ENCODE results near the gene LOXHD1.

LOXHD1 gene

GRCh38 chr18:46588971-46589660 lies 67.9 kb downstream of the LOXHD1 start:
- H3K4me3 ChIP-seq (ENCODE audit: low read length), result no peak overlapping the region
- no peak for DNase-seq (ENCODE audit: low read depth, low spot score)

DNA sequence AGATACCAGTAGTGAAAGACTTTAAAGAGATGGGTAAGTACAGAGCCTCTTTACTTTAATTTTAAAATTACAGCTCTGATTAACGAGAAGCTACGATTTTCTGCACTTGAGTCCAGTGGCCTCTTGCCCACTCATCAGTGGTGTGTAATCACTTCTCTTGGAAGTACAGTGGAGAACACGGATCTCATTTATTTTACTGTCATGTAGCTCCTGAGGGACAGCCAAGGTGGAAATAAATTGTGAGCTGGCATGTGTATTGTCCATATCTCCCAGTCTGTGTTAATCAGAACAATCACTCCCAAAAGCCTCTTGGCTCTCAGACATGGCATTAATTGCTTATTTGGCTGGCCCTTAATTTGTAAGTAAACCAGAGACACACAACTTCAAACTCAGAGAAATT lies 69.4 kb downstream of the LOXHD1 start:
- DNase-seq (ENCODE audit: low read depth, low spot score), result no peak
- H3K4me3 ChIP-seq (ENCODE audit: low read length), result no peak overlapping the region

GRCh38 chr18:46583711-46584110 lies 73.3 kb downstream of the LOXHD1 start:
- no peak overlapping the region for H3K4me3 ChIP-seq (ENCODE audit: low read length)
- DNase-seq (ENCODE audit: low read depth, low spot score), result no peak

GRCh38 chr18:46581648-46582047 lies 75.4 kb downstream of the LOXHD1 start:
- H3K4me3 ChIP-seq (ENCODE audit: low read length), result no peak overlapping the region
- DNase-seq (ENCODE audit: low read depth, low spot score), result no peak

DNA sequence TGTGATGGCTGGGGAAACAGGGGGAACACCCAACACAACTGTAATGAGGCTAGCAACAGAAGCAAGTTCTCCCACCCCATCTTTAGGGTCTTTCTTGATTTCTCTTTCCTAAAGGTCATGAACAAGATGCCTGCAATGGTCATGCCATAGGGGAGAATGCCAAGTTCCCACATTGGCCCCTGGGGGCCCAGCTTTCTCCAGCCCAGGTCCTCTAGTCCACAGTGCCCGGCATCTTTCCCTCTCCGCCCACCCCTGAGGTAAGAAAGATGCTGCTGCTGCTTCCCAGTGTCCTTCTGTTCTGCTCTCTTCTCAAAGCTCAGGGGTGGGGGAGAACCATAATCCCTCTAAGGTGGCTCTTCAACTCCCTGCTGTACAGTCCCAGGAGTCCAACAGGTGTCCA lies 78.0 kb downstream of the LOXHD1 start:
- no peak overlapping the region for H3K4me3 ChIP-seq (ENCODE audit: low read length)
- no peak for DNase-seq (ENCODE audit: low read depth, low spot score)

DNA sequence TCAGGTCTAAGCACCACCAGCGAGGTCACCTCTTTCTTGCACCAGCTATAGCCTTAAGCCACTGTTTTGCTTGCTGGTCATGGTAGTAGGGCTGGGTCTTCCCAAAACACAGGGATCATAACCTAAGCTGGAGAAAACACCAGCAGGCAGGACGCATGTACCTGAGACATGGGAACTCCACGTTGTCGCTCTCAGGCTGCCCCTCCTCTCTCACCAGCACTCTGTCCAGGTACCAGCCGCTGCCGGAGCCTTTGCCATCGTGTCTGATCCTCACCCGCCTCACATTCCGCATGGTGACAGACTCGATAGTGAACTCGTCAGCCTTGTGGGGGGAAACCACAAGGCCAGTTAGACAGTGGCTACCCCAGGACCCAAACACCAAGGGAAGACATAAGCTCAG lies 79.5 kb downstream of the LOXHD1 start:
- DNase-seq (ENCODE audit: low read depth, low spot score), result no peak
- H3K4me3 ChIP-seq (ENCODE audit: low read length), result no peak overlapping the region

GRCh38 chr18:46575851-46576250 lies 81.2 kb downstream of the LOXHD1 start:
- no peak overlapping the region for H3K4me3 ChIP-seq (ENCODE audit: low read length)
- no peak for DNase-seq (ENCODE audit: low read depth, low spot score)

DNA sequence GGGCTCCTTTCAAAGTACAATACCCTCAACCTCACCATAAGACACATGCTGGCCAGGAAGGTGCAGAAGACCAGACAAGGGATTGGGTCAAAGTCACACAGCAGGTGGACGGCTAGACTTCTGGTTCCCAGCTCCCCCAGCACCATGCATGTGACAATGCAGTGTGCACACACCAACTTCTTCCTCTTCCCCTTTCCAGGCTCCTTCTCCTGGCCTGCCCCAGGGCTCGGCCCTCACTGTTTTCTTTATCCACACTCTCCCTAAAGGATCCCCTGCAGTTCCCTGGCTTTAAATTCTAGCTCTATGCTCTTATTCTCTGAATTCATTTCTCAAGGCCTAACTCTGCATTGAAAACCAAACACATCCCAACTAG lies 82.3 kb downstream of the LOXHD1 start:
- no peak for DNase-seq (ENCODE audit: low read depth, low spot score)
- H3K4me3 ChIP-seq (ENCODE audit: low read length), result no peak overlapping the region

DNA sequence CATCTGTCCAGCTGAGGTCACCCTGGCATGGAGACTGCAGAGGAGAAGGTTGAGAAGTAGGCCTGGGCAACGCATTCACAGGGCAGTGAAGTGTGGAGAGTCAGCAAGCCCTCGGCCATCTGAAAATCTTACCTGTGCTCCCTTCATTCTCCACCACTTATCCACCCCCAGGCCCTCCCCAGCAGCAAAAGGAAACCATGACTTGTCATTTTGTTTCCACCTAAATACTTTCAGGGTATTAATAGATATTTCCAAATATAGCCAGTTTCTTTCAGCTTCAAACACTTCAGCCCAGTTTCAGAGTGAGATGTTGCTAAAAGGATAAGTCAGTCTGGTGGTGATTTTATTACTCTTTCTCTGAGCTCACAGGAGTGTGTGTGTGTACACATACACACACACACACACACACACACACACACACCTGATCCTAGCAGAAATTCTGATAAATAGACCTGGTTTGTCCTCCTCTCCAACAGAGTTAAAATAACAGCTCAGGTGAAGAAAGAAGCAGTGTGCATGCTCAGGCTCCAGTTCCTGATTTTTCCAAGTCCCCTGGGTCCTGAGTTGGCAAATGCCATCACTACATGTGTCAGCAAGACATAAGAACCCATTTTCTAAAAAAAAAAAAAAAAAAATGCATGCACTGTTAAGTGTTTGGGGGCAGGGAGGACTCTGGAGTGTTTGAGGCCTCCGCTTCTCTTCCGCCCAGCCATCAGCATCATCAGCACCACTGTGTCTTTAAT lies 82.8 kb downstream of the LOXHD1 start:
- no peak for DNase-seq (ENCODE audit: low read depth, low spot score)

GRCh38 chr18:46573156-46573555 lies 83.9 kb downstream of the LOXHD1 start:
- no peak overlapping the region for H3K4me3 ChIP-seq (ENCODE audit: low read length)
- DNase-seq (ENCODE audit: low read depth, low spot score), result no peak

More for the DNA sequence above, 82.8 kb downstream of the LOXHD1 start:
- H3K4me3 ChIP-seq (ENCODE audit: low read length), result no peak overlapping the region

DNA sequence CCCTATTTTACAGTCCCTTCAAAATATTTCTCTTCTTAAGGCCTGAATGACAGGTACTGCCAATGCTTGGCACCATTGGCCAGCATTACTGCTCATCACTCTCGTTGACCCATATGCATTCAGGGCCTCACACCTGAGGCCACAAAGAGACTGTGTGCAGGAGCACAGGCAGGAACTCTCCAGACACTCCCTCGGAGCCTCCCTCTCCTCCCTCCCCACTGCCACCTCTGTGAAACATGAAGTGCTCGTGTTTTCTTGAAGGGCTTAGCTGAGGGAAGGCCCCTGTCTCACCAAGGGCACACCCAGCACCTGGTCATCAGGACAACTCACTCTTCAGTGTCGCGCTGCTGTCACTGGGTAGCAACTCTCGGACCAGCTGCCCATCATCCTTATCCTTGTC lies 85.3 kb downstream of the LOXHD1 start:
- DNase-seq (ENCODE audit: low read depth, low spot score), result no peak

DNA sequence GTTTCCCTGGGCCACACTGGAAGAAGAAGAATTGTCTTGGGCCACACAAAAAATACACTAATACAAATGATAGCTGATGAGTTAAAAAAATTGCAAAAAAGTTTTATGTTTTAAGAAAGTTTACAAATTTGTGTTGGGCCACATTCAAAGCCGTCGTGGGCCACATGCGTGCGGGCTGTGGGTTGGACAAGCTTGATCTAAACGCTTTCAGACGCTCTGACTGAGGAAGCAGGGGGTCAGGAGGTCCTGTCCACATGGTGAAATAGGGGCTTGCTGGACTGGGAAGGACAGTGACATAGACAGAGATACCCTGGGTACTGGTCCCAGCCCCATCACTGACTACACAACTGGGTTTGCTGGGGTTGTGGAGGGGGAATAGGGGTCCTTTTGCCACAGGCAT lies 86.4 kb downstream of the LOXHD1 start:
- H3K4me3 ChIP-seq (ENCODE audit: low read length), result no peak overlapping the region
- DNase-seq (ENCODE audit: low read depth, low spot score), result no peak

More for the DNA sequence above, 85.3 kb downstream of the LOXHD1 start:
- no peak overlapping the region for H3K4me3 ChIP-seq (ENCODE audit: low read length)

- no peak overlapping the region for H3K4me3 ChIP-seq (ENCODE audit: low read length)
- DNase-seq (ENCODE audit: low read depth, low spot score), result no peak
Observed at GRCh38 chr18:46570134-46570533, 86.9 kb downstream of the LOXHD1 start.

GRCh38 chr18:46569211-46569610 lies 87.8 kb downstream of the LOXHD1 start:
- no peak for DNase-seq (ENCODE audit: low read depth, low spot score)
- no peak overlapping the region for H3K4me3 ChIP-seq (ENCODE audit: low read length)

DNA sequence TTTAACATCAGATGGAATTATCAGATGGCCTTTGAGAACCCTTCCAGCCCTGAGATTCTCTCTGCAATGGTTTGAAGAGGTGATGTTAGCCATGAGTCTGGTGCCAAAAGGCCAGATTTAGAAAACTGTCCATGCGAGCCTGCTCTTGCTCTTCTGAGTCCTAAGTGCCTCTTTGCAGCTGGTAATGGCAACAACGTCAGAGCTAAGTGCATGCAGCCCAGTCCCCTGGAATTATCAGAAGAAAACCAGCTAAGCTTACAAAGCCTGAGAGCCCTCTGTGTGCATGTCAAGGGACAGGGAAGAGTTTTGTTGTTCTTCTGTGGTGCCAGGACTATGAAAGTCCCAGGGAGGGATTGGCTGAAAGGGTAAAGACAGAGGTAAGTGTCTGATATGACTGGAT lies 89.8 kb downstream of the LOXHD1 start:
- no peak for DNase-seq (ENCODE audit: low read depth, low spot score)

GRCh38 chr18:46566111-46566510 lies 90.9 kb downstream of the LOXHD1 start:
- DNase-seq (ENCODE audit: low read depth, low spot score), result no peak
- no peak overlapping the region for H3K4me3 ChIP-seq (ENCODE audit: low read length)

More for the DNA sequence above, 89.8 kb downstream of the LOXHD1 start:
- H3K4me3 ChIP-seq (ENCODE audit: low read length), result no peak overlapping the region

GRCh38 chr18:46565256-46565655 lies 91.8 kb downstream of the LOXHD1 start:
- DNase-seq (ENCODE audit: low read depth, low spot score), result no peak
- no peak overlapping the region for H3K4me3 ChIP-seq (ENCODE audit: low read length)

DNA sequence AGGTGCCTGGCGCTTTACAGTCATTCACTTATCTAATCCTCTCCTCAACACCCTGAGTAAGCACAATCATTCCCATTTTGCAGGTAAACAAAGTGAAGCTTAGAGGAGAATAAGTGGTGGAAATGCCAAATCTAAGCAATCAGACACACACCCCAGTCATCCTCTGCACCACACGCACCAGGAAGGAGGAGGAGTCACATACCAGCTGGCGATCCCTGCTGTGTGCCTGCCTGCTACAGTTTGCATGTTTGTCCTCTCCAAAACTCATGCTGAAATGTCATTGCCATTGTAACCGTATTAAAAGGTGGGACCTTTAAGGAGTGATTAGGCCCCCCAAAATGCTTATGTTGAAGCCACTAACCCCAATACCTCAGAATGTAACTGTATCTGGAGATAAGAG lies 93.7 kb downstream of the LOXHD1 start:
- no peak for DNase-seq (ENCODE audit: low read depth, low spot score)
- H3K4me3 ChIP-seq (ENCODE audit: low read length), result no peak overlapping the region

DNA sequence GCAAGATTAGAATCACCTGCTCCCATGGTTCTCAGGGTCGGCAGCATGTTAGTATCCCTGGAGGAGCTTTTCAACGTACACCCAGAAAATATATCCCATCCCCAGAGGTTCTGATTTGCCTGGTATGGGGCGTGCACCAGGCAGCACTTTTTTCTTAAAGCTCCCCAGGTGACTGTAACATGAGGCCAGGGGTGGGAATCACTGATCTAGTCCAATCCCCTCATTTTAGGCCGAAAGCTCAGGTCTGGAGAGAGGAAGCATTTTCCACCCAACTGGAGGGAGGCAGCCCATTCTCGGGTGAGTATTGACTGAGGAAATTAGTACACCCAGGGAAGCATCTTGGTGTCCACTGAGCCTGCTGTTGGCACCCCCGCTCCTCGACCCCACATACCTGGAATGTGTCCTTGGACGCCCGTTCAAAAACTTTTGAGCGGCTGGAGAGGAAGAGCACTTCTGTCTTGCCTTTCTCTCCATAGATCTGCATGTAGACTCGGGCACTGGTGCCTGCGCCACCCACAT lies 94.3 kb downstream of the LOXHD1 start:
- no peak for DNase-seq (ENCODE audit: low read depth, low spot score)
- no peak overlapping the region for H3K4me3 ChIP-seq (ENCODE audit: low read length)

- DNase-seq (ENCODE audit: low read depth, low spot score), result no peak
- H3K4me3 ChIP-seq (ENCODE audit: low read length), result no peak overlapping the region
Observed at GRCh38 chr18:46560671-46561045, 96.4 kb downstream of the LOXHD1 start.

All from Jurkat, Clone E6-1 (cell line).